K562 (cell line): ENCODE data around the gene MYBL2. TPM values are rescaled to one million over a fixed set of nuclear protein-coding genes. Genes with fewer than 3 reads are reported as not detected.

ENCODE experiments used
- ELF4 ChIP-seq: fragments of 450-650 bp; formaldehyde crosslinking; IDR thresholded peaks from 2 replicates; pipeline ENCODE4 v1.4.0; 2022; ENCODE audit warnings: missing genetic modification characterization
- L3MBTL2 ChIP-seq: fragments of 450-650 bp; IDR thresholded peaks from 2 replicates; pipeline ENCODE4 v1.6.1; 2016; ENCODE audit warnings: mild to moderate bottlenecking, moderate library complexity
- MNT ChIP-seq, 2 experiments: fragments of 450-650 bp; conservative IDR thresholded peaks; 2 replicates each; pipeline ENCODE4 v1.6.1; 2017; ENCODE audit warnings: mild to moderate bottlenecking in 2 of 2, moderate library complexity in 2 of 2
- NFYB ChIP-seq: IDR thresholded peaks from 2 replicates; pipeline ENCODE4 v1.6.1; 2011; ENCODE audit warnings: mild to moderate bottlenecking, moderate library complexity; ENCODE audit not compliant: insufficient read length; ENCODE audit errors: extremely low read depth
- OTX1 ChIP-seq: fragments of 450-650 bp; formaldehyde crosslinking; IDR thresholded peaks from 2 replicates; pipeline ENCODE4 v1.4.0; 2022; ENCODE audit warnings: mild to moderate bottlenecking
- SIN3A ChIP-seq, 2 experiments: fragments of 150-350 bp in 1 of 2; IDR thresholded peaks; 2 replicates each; pipeline ENCODE4 v1.6.1; 2011 to 2016; ENCODE audit warnings: borderline replicate concordance in 2 of 2, low read depth in 2 of 2, low read length in 2 of 2, mild to moderate bottlenecking in 2 of 2, moderate library complexity in 2 of 2; ENCODE audit not compliant: control insufficient read depth in 1 of 2
- SMARCA4 ChIP-seq: fragments of 450-650 bp; IDR thresholded peaks from 2 replicates; pipeline ENCODE4 v1.6.1; 2016
- THRA ChIP-seq: fragments of 450-650 bp; IDR thresholded peaks from 2 replicates; pipeline ENCODE4 v1.6.1; 2017; ENCODE audit warnings: mild to moderate bottlenecking, moderate library complexity
- UBTF ChIP-seq, 2 experiments: IDR thresholded peaks; 2 replicates each; pipeline ENCODE4 v1.6.1; 2012; ENCODE audit warnings: improper control_type of control experiment in 2 of 2, low read depth in 2 of 2, low read length in 2 of 2, borderline replicate concordance in 1 of 2
- ZKSCAN3 ChIP-seq: fragments of 250-450 bp; sonication (Bioruptor Pico); IDR thresholded peaks from 2 replicates; pipeline ENCODE4 v1.4.0; 2020
- polyA plus RNA-seq, 8 experiments: library from polyadenylated mRNA; depleted of rRNA in 4 of 8; stranded (reverse) in 5 of 8; unstranded in 3 of 8; fragments of >200 nt; fragmentation: Nextera tagmentation in 2 of 8; fragmentation: Illumina TruSeq in 1 of 8; extraction: Ambion mirVana in 2 of 8; extraction: Trizol in 1 of 8; gene quantifications; 2 replicates each; pipeline versions ENCODE4 v1.2.1 to v1.2.3, GENCODE V29; 2011 to 2014; ENCODE audit warnings: inconsistent platforms in 1 of 8, missing spikeins in 1 of 8
- total RNA-seq, 7 experiments: library from RNA; depleted of rRNA in 6 of 7; stranded (reverse); fragments of >200 nt in 6 of 7; fragmentation: Illumina TruSeq in 2 of 7; extraction: Trizol in 2 of 7; gene quantifications; 2 replicates each; pipeline versions ENCODE4 v1.2.1 to v1.2.3, GENCODE V29; 2011 to 2021; ENCODE audit warnings: low replicate concordance in 1 of 7
- TF ChIP-seq, protein P1 (sequence below): fragments of 250-450 bp; sonication (Bioruptor Pico); IDR thresholded peaks from 2 replicates; pipeline ENCODE4 v1.4.0; 2020; ENCODE audit warnings: mild to moderate bottlenecking
- TF ChIP-seq, protein P2 (sequence below), 2 experiments: fragments of 450-650 bp in 1 of 2; sonication (generic) in 1 of 2; formaldehyde crosslinking; conservative IDR thresholded peaks; 2 replicates each; pipeline versions ENCODE4 v1.4.0 to v1.8.1; 2020 to 2022; ENCODE audit warnings: mild to moderate bottlenecking in 1 of 2, missing genetic modification reagents in 1 of 2
- TF ChIP-seq, protein P3 (sequence below): fragments of 450-650 bp; IDR thresholded peaks from 2 replicates; pipeline ENCODE4 v1.6.1; 2017; ENCODE audit warnings: antibody characterized with exemption, mild to moderate bottlenecking

The MYBL2 gene
- total and polyA plus RNA-seq, 9 of the 15 experiments (the other 6 are each of a cell fraction or from before 2014, with no cell fraction given) = 4.4 to 169 (median 52.5) TPM

GRCh38 chr20:43666376-43667328, at the start of gene MYBL2 (continued):
- TF ChIP-seq OTX1 = no peak
- TF ChIP-seq, protein P1, sequence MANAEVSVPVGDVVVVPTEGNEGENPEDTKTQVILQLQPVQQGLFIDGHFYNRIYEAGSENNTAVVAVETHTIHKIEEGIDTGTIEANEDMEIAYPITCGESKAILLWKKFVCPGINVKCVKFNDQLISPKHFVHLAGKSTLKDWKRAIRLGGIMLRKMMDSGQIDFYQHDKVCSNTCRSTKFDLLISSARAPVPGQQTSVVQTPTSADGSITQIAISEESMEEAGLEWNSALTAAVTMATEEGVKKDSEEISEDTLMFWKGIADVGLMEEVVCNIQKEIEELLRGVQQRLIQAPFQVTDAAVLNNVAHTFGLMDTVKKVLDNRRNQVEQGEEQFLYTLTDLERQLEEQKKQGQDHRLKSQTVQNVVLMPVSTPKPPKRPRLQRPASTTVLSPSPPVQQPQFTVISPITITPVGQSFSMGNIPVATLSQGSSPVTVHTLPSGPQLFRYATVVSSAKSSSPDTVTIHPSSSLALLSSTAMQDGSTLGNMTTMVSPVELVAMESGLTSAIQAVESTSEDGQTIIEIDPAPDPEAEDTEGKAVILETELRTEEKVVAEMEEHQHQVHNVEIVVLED = peak; percentile 66
- TF ChIP-seq MNT (conservative IDR thresholded peaks at IDR 0.05) = 0 out of 4 replicates have a peak, but pooled peaks of 1 of the 2 experiments have one; percentile 24
- TF ChIP-seq UBTF (IDR thresholded peaks at IDR 0.05; ENCODE audit: borderline replicate concordance in 1 of 2, low read depth in 2 of 2, low read length in 2 of 2) = peak in 1 of 2 experiments; percentile 4; a peak in 1 of 4 replicates
- TF ChIP-seq THRA = no peak
- TF ChIP-seq NFYB = no peak
- no peak for TF ChIP-seq ELF4
- TF ChIP-seq SIN3A (IDR thresholded peaks at IDR 0.05; ENCODE audit: borderline replicate concordance in 2 of 2, control insufficient read depth in 1 of 2, low read depth in 2 of 2, low read length in 2 of 2) = peak in 1 of 2 experiments; percentile 84; a peak in 1 of 4 replicates
- TF ChIP-seq, protein P2, sequence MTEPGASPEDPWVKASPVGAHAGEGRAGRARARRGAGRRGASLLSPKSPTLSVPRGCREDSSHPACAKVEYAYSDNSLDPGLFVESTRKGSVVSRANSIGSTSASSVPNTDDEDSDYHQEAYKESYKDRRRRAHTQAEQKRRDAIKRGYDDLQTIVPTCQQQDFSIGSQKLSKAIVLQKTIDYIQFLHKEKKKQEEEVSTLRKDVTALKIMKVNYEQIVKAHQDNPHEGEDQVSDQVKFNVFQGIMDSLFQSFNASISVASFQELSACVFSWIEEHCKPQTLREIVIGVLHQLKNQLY (CRISPR knock-in tag; conservative IDR thresholded peaks at IDR 0.05) = no peak
- no peak for TF ChIP-seq ZKSCAN3 (CRISPR knock-in tag)
- TF ChIP-seq L3MBTL2 = peak; percentile 63
- TF ChIP-seq SMARCA4 = no peak
- TF ChIP-seq, protein P3, sequence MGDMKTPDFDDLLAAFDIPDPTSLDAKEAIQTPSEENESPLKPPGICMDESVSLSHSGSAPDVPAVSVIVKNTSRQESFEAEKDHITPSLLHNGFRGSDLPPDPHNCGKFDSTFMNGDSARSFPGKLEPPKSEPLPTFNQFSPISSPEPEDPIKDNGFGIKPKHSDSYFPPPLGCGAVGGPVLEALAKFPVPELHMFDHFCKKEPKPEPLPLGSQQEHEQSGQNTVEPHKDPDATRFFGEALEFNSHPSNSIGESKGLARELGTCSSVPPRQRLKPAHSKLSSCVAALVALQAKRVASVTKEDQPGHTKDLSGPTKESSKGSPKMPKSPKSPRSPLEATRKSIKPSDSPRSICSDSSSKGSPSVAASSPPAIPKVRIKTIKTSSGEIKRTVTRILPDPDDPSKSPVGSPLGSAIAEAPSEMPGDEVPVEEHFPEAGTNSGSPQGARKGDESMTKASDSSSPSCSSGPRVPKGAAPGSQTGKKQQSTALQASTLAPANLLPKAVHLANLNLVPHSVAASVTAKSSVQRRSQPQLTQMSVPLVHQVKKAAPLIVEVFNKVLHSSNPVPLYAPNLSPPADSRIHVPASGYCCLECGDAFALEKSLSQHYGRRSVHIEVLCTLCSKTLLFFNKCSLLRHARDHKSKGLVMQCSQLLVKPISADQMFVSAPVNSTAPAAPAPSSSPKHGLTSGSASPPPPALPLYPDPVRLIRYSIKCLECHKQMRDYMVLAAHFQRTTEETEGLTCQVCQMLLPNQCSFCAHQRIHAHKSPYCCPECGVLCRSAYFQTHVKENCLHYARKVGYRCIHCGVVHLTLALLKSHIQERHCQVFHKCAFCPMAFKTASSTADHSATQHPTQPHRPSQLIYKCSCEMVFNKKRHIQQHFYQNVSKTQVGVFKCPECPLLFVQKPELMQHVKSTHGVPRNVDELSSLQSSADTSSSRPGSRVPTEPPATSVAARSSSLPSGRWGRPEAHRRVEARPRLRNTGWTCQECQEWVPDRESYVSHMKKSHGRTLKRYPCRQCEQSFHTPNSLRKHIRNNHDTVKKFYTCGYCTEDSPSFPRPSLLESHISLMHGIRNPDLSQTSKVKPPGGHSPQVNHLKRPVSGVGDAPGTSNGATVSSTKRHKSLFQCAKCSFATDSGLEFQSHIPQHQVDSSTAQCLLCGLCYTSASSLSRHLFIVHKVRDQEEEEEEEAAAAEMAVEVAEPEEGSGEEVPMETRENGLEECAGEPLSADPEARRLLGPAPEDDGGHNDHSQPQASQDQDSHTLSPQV = peak; percentile 36; the same call in 1 of the 2 replicates
